ENCODE data around the gene DIABLO.

Gene DIABLO

DNA sequence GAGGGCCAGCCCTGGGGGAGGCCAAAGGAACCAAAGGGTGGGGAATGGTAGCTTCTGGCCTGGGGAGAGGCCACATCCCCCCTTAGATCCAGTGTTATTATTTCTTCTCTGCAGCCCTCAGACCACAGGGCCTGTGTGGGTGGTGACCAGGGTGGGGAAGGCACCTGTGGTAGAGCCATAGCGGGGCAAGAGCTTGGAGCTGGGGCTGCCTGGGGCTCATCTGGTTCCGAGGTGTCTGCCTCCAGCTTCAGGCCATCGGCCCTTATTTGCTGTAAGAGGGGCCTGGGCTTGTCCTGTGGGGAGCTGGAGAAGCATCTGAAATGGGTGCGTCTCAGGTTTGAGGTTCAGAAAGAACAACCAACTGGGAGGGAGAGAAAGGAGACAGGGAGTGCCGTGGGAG is 24.5 kb downstream of the DIABLO start:
- TF ChIP-seq TCF12 (IDR thresholded peaks at IDR 0.05; ENCODE audit: low read depth) (no peak), TAF1 (IDR thresholded peaks at IDR 0.05; ENCODE audit: low read depth) (no peak), YY1 (IDR thresholded peaks at IDR 0.05; ENCODE audit: low read depth) (no peak), TEAD4 (IDR thresholded peaks at IDR 0.05) (no peak), RAD21 (IDR thresholded peaks at IDR 0.05; ENCODE audit: low read depth) (no peak), NFIC (IDR thresholded peaks at IDR 0.05) (no peak), ZBTB7A (IDR thresholded peaks at IDR 0.05; ENCODE audit: low read depth) (no peak), CEBPB (IDR thresholded peaks at IDR 0.05) (no peak), CREB1 (IDR thresholded peaks at IDR 0.05; ENCODE audit: low read depth) (no peak), EGR1 (IDR thresholded peaks at IDR 0.05) (no peak)
- TF ChIP-seq, protein P1, sequence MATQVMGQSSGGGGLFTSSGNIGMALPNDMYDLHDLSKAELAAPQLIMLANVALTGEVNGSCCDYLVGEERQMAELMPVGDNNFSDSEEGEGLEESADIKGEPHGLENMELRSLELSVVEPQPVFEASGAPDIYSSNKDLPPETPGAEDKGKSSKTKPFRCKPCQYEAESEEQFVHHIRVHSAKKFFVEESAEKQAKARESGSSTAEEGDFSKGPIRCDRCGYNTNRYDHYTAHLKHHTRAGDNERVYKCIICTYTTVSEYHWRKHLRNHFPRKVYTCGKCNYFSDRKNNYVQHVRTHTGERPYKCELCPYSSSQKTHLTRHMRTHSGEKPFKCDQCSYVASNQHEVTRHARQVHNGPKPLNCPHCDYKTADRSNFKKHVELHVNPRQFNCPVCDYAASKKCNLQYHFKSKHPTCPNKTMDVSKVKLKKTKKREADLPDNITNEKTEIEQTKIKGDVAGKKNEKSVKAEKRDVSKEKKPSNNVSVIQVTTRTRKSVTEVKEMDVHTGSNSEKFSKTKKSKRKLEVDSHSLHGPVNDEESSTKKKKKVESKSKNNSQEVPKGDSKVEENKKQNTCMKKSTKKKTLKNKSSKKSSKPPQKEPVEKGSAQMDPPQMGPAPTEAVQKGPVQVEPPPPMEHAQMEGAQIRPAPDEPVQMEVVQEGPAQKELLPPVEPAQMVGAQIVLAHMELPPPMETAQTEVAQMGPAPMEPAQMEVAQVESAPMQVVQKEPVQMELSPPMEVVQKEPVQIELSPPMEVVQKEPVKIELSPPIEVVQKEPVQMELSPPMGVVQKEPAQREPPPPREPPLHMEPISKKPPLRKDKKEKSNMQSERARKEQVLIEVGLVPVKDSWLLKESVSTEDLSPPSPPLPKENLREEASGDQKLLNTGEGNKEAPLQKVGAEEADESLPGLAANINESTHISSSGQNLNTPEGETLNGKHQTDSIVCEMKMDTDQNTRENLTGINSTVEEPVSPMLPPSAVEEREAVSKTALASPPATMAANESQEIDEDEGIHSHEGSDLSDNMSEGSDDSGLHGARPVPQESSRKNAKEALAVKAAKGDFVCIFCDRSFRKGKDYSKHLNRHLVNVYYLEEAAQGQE (IDR thresholded peaks at IDR 0.05; ENCODE audit: low read depth): no peak
- TF ChIP-seq, protein P2, sequence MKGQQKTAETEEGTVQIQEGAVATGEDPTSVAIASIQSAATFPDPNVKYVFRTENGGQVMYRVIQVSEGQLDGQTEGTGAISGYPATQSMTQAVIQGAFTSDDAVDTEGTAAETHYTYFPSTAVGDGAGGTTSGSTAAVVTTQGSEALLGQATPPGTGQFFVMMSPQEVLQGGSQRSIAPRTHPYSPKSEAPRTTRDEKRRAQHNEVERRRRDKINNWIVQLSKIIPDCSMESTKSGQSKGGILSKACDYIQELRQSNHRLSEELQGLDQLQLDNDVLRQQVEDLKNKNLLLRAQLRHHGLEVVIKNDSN (IDR thresholded peaks at IDR 0.05): no peak

DNA sequence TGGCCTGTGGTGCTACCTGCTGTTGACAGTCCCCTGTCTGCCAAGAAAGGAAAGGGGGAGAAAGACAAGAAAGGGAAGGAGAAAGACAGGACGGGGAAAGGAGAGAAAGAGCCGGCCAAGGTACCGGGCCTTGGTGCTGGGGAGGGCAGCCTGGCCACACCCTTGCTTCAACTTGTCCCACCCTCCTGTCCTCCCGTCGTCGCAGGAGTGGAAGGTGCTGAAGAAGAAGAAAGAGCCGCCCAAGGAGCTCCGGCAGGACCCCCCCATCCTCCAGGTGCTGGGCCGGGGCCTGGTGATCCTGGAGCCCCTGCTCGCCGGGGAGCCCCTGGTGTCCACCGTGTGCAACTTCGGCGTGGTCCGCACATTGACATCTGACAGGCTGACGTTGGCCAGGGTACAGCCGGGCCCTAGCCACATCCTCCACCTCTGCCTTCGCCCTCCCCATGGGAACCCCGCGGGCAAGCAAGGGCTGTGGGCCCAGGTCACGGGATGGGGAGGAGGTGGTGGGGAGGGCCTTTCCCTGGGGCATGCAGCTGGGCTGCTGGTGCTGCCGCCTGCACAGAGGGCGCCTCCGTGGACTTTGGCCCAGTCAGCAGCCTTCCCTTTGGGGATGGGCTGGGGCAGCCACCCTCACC is 25.2 kb downstream of the DIABLO start:
- TF ChIP-seq RAD21 (IDR thresholded peaks at IDR 0.05; ENCODE audit: low read depth) (no peak), TAF1 (IDR thresholded peaks at IDR 0.05; ENCODE audit: low read depth) (no peak), EP300 (IDR thresholded peaks at IDR 0.05; ENCODE audit: borderline replicate concordance) (no peak), FOXM1 (IDR thresholded peaks at IDR 0.05; ENCODE audit: borderline replicate concordance, low read depth) (no peak), YY1 (IDR thresholded peaks at IDR 0.05; ENCODE audit: low read depth) (no peak), NFIC (IDR thresholded peaks at IDR 0.05) (no peak), CREB1 (IDR thresholded peaks at IDR 0.05; ENCODE audit: low read depth) (no peak), ZBTB7A (IDR thresholded peaks at IDR 0.05; ENCODE audit: low read depth) (no peak), CEBPB (IDR thresholded peaks at IDR 0.05) (no peak), TCF12 (IDR thresholded peaks at IDR 0.05; ENCODE audit: low read depth) (no peak), TEAD4 (IDR thresholded peaks at IDR 0.05) (no peak), EGR1 (IDR thresholded peaks at IDR 0.05) (no peak)
- TF ChIP-seq, protein P1 (IDR thresholded peaks at IDR 0.05; ENCODE audit: low read depth): no peak
- TF ChIP-seq, protein P2 (IDR thresholded peaks at IDR 0.05): no peak
- TF ChIP-seq, protein P3, sequence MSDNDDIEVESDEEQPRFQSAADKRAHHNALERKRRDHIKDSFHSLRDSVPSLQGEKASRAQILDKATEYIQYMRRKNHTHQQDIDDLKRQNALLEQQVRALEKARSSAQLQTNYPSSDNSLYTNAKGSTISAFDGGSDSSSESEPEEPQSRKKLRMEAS (IDR thresholded peaks at IDR 0.05): no peak

DNA sequence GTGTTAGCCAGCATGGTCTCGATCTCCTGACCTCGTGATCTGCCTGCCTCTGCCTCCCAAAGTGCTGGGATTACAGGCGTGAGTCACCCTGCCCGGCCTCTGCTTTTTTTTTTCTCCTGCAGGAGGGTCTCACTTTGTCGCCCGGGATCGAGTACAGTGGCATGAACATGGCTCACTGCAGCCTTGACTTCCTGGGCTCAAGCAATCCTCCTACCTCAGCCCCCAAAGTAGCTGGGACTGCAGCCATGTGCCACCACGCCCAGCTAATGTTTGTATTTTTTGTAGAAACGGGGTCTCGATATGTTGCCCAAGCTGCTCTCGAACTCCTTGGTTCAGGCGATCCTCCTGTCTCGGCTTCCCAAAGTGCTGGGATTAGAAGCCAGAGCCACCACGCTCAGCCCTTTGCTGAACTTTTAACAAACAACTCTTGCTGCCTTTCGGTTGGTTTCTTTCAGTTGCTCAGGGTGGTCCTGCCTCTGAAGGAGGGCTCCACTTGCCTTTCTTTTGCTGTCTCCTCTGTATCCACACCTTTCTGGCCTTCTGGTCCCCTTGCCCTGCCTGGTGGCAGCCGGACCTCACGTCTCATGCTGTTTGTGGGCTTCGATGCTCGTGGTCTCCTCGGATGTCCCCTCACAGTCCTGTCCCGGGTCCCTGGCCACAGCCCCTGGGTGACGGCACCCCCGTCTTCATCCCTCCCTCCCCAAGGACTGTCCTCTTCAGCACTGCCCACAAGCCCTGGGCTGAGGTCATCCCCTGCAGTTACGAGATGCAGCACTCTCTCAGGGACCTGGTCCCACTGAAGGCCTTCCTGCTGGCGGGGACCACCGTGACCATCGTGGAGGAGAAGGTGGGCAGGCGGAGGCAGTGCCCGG is 26.1 kb downstream of the DIABLO start:
- TF ChIP-seq, protein P2 (IDR thresholded peaks at IDR 0.05): no peak
- TF ChIP-seq NFIC (IDR thresholded peaks at IDR 0.05) (no peak), ZBTB7A (IDR thresholded peaks at IDR 0.05; ENCODE audit: low read depth) (no peak)

DNA sequence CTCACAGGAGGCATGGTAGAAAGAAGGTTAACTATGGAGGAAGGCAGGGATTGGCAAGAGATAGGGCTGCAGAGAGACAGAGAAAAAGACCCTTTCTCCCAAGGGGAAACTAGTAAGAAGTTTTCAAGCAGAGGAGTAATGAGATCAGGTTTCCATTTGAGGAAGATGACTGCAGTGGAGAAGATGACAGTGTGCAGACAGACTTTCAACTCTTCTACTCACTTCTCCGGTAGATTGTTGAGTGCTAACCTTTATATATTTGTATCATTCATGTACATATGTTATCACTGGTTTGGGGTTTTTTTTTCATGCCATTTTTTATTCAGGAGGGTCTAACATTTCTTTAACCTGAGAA is 28.3 kb downstream of the DIABLO start:
- TF ChIP-seq NFIC (IDR thresholded peaks at IDR 0.05) (no peak), CEBPB (IDR thresholded peaks at IDR 0.05) (no peak), TCF12 (IDR thresholded peaks at IDR 0.05; ENCODE audit: low read depth) (no peak), RAD21 (IDR thresholded peaks at IDR 0.05; ENCODE audit: low read depth) (no peak), EP300 (IDR thresholded peaks at IDR 0.05; ENCODE audit: borderline replicate concordance) (no peak), EGR1 (IDR thresholded peaks at IDR 0.05) (no peak), TEAD4 (IDR thresholded peaks at IDR 0.05) (no peak), CREB1 (IDR thresholded peaks at IDR 0.05; ENCODE audit: low read depth) (no peak), FOXM1 (IDR thresholded peaks at IDR 0.05; ENCODE audit: borderline replicate concordance, low read depth) (no peak), YY1 (IDR thresholded peaks at IDR 0.05; ENCODE audit: low read depth) (no peak), TAF1 (IDR thresholded peaks at IDR 0.05; ENCODE audit: low read depth) (no peak), ZBTB7A (IDR thresholded peaks at IDR 0.05; ENCODE audit: low read depth) (no peak)
- TF ChIP-seq, protein P3 (IDR thresholded peaks at IDR 0.05): no peak
- TF ChIP-seq, protein P1 (IDR thresholded peaks at IDR 0.05; ENCODE audit: low read depth): no peak
- TF ChIP-seq, protein P2 (IDR thresholded peaks at IDR 0.05): no peak
